Right ventricle myocardium inferior (tissue), 1 donor: Measurements from ENCODE around the gene GRK5. TPM values are rescaled to one million over a fixed set of nuclear protein-coding genes. Genes with fewer than 3 reads are reported as not detected.
A peak's percentile ranks its signal among the peaks of the same experiment; 100 is the strongest.
"Not testable (repeated sequence)": the region's sequence is repeated elsewhere in the genome, so short reads cannot be mapped to it uniquely, and the experiment has no call there.

Experiments used
- ATAC-seq: fragments of 200-7000 bp; cut with Tn5 transposase; one replicate; pipeline ENCODE4 v1.9.1; 2020; ENCODE audit warnings: mild to moderate bottlenecking, moderate library complexity
- DNase-seq: peaks from one replicate; pipeline ENCODE4 v3.0.0; 2021; ENCODE audit errors: missing footprints
- intact Hi-C: fragments of 100-400 bp; cut with DNase I; formaldehyde crosslinking; loops from one replicate; pipeline ENCODE4 v1.11.0; 2022
- total RNA-seq: library from RNA; stranded (reverse); fragmentation: NEBNext Ultra II Directional; extraction: Animal tissue kit (Norgen Biotek cat#: 25700); gene quantifications from one replicate; pipeline ENCODE4 v1.2.1, GENCODE V29; 2021
- donor health status: DM: no; HTN: yes; CAD: no; lungs with severe emphysema.

GRK5 gene
- total RNA-seq, 1 donor from 2014 or later, result 48.6 TPM

- ATAC-seq (no peak), DNase-seq (no peak)
- intact Hi-C loops, result no loop called here
These were observed 50.6 kb downstream of the GRK5 start for GRCh38 chr10:119257899-119258419.

- ATAC-seq (no peak), DNase-seq (no peak)
- intact Hi-C loops, result no loop called here
These were observed 52.0 kb downstream of the GRK5 start for GRCh38 chr10:119259345-119259744.

GRCh38 chr10:119261016-119261415, 53.6 kb downstream of the GRK5 start:
- DNase-seq, ATAC-seq, intact Hi-C loops: not testable (repeated sequence)

DNA sequence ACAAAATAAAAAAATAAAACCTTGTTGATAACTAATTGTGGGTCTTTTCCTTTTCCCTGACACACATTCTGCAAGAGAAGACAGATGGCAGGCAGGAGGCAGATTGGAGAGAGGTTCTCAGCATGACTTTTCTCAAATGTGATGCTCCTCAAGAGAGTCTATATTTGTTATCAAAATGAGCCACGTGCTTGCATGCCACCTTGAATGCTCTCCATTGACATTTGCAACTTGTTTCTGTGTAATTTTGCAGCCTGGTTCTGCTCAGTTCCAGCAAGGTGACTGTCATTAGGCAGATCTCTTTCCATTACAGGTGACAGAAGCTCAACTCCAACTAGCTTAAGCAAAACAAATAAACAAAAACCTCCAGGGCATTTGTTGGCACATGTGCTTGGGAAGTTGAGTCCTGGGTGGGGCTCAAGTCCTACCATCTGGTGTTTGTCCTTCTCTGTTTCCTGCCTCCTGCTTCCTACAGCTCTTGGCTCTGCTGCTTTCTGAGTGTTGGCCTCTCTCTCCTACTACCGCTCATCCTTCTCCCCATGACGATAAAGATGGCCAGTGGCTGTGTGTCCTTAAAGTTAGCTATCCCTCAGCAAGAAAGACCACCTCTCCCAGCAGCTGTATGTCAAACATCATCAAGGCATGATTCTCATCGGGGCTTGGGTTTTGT, 56.7 kb downstream of the GRK5 start:
- intact Hi-C loops, result no loop called here

DNA sequence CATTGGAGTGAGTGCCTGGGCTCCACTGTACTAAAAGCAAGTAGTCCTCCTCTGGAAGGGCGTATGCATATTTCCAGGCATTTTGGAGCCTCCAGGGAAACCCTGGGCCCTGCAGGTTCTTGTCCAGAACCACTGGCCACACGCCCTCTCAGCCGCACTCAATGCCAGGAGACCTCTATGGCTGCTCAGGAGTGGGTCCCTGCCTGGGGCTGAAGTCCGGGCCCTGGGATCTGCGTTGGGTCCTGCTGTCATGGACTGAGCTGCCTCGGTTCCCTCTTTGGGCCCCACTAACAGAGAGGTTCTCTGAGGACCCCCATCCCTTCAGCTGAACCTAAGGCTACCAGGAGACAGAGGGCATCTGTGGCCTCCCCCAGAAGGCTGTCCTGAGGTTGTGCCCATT, 58.3 kb downstream of the GRK5 start:
- ATAC-seq, result no peak
- no peak for DNase-seq
- intact Hi-C loops, result no loop called here

More for the DNA sequence above, 56.7 kb downstream of the GRK5 start:
- ATAC-seq (peak; percentile 61), DNase-seq (no peak)

DNA sequence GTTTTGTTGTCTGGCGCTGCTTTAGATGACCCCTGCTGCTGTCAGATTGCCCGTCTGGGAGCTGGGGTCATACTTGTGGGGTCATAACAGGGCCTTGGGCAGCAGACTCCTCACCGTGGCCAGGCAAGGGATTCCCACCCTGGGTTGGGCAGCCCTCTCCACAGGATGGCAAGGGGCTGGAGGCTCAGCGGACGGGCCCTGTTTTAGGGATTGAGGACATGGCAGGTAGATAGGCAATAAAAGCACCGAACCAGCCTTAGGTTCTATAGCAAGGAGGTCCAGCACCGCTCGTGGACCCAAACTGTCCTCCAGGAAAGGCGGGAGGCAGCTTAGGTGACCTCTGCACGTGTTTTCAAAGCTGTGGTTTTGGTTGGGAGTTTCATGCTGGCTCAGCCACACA, 60.0 kb downstream of the GRK5 start:
- no peak for ATAC-seq
- intact Hi-C loops, result no loop called here
- DNase-seq, result no peak

DNA sequence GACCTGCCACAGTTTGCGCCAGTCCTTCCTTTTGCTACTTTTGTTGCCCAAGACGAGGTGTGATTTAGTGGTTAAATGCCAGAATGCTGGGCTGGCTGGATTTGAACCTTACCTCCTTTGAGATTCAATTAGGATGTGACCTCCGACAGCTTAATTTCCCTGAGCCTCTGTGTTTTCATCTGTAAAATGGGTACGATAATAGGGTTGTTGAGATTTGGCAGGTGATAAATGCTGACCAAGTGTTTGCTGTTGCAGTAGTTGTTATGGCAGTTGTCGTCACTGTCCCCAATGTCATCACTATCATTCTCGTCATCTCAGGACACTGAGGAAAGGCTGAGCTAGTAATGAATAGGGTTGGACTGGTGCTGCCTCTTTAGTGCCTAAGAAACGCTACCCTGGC, 61.1 kb downstream of the GRK5 start:
- DNase-seq (no peak), ATAC-seq (no peak)
- intact Hi-C loops, result no loop called here

DNA sequence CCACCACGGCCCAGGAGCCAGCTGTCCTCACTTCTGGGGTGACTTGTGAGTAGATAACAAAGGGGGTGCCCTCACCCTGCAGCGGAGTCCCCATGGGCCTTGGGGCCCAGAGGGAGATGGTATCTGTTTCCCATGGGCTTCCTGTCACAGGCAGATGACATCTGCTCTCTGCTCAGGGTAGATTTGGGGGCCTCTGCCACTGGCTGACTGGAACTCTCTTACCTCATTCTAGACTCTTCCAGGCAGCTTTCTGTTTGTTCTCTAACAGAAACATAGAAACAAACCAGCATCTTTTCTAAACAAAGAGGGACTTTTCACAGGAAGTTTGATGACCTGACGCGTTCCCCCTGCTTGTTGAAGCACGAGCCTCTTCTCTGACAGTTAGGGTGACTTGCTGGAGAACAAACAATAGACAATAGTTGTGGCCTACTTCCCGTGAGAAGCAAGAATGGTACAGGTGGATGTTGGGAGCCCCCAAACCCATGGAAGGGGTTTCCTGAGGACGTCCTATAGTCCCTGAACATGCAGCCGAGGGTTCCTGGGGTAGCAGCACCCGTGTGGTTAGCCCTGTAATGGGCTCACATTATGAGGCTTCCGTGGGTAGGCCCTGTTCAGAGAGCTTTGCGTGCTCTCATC, 61.6 kb downstream of the GRK5 start:
- no peak for ATAC-seq
- intact Hi-C loops, result no loop called here

DNA sequence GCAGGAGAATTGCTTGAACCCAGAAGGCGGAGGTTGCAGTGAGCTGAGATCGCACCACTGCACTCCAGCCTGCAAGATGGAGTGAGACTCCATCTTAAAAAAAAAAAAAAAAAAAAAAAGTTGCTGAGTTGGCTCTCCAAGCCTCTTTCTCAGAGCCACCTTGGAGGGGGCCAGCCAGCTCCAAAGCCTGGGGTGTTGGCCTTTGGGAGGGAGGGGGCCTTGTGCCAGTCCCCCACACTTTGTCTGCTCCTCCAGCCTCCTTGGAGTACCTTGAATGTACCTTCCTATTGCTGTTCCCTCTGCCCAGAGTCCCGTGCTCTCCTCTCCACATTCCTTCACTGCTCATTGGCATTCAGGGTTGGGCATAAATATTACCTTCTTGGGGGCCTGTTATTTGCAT, 62.4 kb downstream of the GRK5 start:
- DNase-seq, result no peak
- no peak for ATAC-seq
- intact Hi-C loops, result loop anchor here (2.0 kb wide), 1 partner anchor 61 kb away; no protein-coding TSS in a partner anchor

More for the DNA sequence above, 61.6 kb downstream of the GRK5 start:
- DNase-seq, result no peak

DNA sequence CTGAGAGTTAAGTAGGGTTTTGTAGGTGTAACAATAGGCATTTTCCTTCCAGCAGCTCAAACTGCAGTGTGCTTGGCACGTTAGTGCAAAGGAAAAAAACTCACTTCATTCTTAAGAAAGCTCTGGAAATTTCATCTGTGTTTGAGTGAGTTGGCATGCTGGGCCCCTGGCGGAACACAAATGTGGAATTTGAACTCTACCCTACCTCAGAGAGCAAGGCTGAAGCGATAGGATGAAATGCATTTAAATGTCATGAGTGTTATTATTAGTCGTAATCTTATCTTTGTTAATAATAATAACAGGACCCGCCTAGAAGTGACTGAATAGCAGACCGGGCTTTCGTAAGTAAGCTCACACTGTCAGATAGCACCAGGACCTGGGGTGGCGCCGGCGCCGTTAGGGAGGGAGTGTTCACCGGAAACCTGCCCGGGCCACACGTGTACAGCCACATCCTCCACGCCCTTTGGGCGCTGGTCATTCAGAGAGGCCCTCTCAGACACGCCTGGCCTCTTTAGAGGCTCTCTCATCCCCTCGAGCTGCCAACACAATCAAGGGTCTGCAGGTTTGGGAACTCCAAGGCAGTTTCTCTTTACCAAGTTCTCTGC, 63.5 kb downstream of the GRK5 start:
- intact Hi-C loops, result loop anchor here (2.0 kb wide), 1 partner anchor 62 kb away; no protein-coding TSS in a partner anchor
- peak; percentile 79 for ATAC-seq

DNA sequence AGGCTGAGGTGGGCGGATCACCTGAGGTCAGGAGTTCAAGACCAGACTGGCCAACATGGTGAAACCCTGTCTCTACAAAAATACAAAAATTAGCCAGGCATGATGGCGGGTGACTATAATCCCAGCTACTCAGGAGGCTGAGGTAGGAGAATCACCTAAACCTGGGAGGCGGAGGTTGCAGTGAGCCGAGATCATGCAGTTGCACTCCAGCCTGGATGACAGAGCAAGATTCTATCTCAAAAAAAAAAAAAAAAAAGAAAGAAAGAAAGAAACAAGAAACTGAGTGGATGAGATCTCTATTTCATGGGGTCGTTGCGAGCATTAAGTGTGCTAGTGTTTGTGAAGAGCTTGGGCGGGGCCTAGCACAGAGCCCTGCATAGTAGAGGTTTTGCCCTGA, 65.0 kb downstream of the GRK5 start:
- intact Hi-C loops, DNase-seq, ATAC-seq: not testable (repeated sequence)

More for the DNA sequence above, 63.5 kb downstream of the GRK5 start:
- peak; percentile 93 for DNase-seq

- no peak for DNase-seq
- intact Hi-C loops, result no loop called here
These were observed 65.4 kb downstream of the GRK5 start for GRCh38 chr10:119272736-119273135.

GRCh38 chr10:119273413-119273812, 66.0 kb downstream of the GRK5 start:
- DNase-seq, result no peak
- no peak for ATAC-seq
- intact Hi-C loops, result no loop called here

More at GRCh38 chr10:119272736-119273135, 65.4 kb downstream of the GRK5 start:
- ATAC-seq, result no peak

DNA sequence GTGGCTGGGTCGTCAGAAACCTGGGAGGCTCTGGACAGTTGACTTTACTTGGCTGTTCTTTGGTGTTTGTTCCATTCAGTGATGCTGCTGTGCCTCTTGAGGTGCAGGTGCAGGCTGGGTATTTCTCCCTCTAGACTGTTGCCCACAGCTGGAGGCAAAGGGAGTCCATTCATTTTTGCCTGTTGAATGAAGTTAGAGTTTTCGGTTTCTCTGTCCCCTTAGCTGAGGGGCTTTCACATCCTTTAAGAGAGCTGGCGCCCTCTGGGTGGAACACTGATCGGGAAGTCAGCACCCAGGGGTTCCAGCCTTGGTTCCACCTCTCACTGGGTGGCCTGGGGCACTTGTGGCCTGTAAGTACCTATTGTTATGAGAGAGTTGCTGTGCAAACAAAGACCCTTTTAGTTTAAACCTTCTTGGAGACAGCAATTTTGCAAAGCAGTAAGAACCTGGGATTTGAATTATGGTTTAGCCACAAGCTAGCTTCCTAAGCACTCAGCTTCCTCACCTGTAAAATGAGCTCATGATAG, 67.2 kb downstream of the GRK5 start:
- intact Hi-C loops, result no loop called here
- no peak for DNase-seq
- ATAC-seq, result no peak

- no peak for ATAC-seq
- no peak for DNase-seq
- intact Hi-C loops, result no loop called here
These were observed 67.7 kb downstream of the GRK5 start for GRCh38 chr10:119275085-119275484.

DNA sequence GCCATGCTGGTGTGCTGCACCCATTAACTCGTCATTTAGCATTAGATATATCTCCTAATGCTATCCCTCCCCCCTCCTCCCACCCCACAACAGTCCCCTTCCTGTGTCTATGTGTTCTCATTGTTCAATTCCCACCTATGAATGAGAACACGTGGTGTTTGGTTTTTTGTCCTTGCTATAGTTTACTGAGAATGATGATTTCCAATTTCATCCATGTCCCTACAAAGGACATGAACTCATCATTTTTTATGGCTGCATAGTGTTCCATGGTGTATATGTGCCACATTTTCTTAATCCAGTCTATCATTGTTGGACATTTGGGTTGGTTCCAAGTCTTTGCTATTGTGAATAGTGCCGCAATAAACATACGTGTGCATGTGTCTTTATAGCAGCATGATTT, 68.8 kb downstream of the GRK5 start:
- intact Hi-C loops, ATAC-seq, DNase-seq: not testable (repeated sequence)

DNA sequence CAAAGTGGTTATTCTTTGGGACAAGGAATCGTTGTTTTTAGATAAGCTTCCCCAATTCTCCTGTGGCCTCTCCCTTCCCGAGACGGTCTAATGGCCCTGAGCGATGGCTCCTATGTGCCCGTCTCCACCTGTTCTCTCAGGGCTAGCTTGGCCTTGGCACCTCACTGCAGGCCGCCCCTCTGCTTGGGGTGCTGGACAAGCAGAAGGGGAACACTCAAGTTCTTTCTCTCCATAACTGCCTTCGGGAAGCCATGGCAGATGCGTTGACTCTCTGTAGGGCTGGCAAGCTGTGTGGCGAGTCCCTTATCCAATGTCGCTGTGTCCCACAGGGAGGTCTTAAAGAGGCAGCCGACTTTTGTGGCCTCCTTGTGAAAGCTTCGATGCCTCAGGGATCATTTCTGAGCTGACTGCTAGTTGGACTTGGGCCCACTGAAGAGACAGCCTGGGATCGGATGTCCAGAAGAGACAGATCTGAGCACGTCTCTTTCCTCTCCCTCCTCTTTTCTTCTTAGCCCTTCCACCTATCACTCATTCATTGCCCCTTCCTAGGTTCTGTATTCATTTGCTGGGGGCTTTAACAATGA, 70.8 kb downstream of the GRK5 start:
- no peak for DNase-seq
- intact Hi-C loops, result no loop called here

GRCh38 chr10:119279441-119279840, 72.1 kb downstream of the GRK5 start:
- intact Hi-C loops, result no loop called here
- DNase-seq, result no peak
- ATAC-seq, result no peak

More for the DNA sequence above, 70.8 kb downstream of the GRK5 start:
- ATAC-seq, result no peak

- intact Hi-C loops, result no loop called here
- peak; percentile 84 for DNase-seq
- ATAC-seq, result peak; percentile 49
These were observed 74.3 kb downstream of the GRK5 start for GRCh38 chr10:119281581-119282071.
